Panc1 (cell line): ENCODE results near the gene TJP1.

Source experiments
- POLR2AphosphoS5 ChIP-seq: IDR thresholded peaks from 2 replicates; pipeline ENCODE4 v1.6.1; 2012; ENCODE audit warnings: mild to moderate bottlenecking, low read depth, low read length, moderate library complexity
- SIN3A ChIP-seq: IDR thresholded peaks from 2 replicates; pipeline ENCODE4 v1.6.1; 2012; ENCODE audit warnings: low read depth, mild to moderate bottlenecking, low read length, moderate library complexity, borderline replicate concordance; ENCODE audit not compliant: insufficient read depth
- TCF7L2 ChIP-seq: IDR thresholded peaks from 2 replicates; pipeline ENCODE4 v1.6.1; 2011; ENCODE audit warnings: mild to moderate bottlenecking, low read depth, low read length, inconsistent platforms
- TF ChIP-seq, protein P1 (sequence below): fragments of 450-650 bp; IDR thresholded peaks from 2 replicates; pipeline ENCODE4 v1.5.1; 2017; ENCODE audit warnings: mild to moderate bottlenecking
- TF ChIP-seq, protein P2 (sequence below), 2 experiments: IDR thresholded peaks; 2 replicates each; pipeline ENCODE4 v1.6.1; 2011 to 2012; ENCODE audit warnings: low read depth in 2 of 2, control low read depth in 1 of 2, low read length in 1 of 2, mild to moderate bottlenecking in 1 of 2, moderate library complexity in 1 of 2; ENCODE audit not compliant: insufficient read depth in 1 of 2

DNA sequence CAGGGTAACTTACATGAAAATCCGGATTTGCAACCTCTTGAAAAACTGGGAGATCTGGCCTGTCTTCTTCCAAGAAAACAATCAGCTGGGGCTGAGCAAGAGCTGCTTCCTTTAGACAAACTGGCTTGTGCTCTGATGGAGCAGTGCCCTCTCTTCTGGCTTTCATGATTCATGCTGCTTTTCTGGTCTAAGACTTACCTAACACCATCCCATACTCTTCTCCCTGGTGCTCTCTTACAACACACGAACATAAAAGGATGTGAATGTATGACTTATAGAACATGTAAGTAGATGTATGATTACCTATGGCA lies 9.9 kb downstream of the TJP1 start:
- TF ChIP-seq, protein P1, sequence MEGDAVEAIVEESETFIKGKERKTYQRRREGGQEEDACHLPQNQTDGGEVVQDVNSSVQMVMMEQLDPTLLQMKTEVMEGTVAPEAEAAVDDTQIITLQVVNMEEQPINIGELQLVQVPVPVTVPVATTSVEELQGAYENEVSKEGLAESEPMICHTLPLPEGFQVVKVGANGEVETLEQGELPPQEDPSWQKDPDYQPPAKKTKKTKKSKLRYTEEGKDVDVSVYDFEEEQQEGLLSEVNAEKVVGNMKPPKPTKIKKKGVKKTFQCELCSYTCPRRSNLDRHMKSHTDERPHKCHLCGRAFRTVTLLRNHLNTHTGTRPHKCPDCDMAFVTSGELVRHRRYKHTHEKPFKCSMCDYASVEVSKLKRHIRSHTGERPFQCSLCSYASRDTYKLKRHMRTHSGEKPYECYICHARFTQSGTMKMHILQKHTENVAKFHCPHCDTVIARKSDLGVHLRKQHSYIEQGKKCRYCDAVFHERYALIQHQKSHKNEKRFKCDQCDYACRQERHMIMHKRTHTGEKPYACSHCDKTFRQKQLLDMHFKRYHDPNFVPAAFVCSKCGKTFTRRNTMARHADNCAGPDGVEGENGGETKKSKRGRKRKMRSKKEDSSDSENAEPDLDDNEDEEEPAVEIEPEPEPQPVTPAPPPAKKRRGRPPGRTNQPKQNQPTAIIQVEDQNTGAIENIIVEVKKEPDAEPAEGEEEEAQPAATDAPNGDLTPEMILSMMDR, result no peak
- TF ChIP-seq TCF7L2, result no peak
- TF ChIP-seq, protein P2, sequence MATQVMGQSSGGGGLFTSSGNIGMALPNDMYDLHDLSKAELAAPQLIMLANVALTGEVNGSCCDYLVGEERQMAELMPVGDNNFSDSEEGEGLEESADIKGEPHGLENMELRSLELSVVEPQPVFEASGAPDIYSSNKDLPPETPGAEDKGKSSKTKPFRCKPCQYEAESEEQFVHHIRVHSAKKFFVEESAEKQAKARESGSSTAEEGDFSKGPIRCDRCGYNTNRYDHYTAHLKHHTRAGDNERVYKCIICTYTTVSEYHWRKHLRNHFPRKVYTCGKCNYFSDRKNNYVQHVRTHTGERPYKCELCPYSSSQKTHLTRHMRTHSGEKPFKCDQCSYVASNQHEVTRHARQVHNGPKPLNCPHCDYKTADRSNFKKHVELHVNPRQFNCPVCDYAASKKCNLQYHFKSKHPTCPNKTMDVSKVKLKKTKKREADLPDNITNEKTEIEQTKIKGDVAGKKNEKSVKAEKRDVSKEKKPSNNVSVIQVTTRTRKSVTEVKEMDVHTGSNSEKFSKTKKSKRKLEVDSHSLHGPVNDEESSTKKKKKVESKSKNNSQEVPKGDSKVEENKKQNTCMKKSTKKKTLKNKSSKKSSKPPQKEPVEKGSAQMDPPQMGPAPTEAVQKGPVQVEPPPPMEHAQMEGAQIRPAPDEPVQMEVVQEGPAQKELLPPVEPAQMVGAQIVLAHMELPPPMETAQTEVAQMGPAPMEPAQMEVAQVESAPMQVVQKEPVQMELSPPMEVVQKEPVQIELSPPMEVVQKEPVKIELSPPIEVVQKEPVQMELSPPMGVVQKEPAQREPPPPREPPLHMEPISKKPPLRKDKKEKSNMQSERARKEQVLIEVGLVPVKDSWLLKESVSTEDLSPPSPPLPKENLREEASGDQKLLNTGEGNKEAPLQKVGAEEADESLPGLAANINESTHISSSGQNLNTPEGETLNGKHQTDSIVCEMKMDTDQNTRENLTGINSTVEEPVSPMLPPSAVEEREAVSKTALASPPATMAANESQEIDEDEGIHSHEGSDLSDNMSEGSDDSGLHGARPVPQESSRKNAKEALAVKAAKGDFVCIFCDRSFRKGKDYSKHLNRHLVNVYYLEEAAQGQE (IDR thresholded peaks at IDR 0.05; ENCODE audit: insufficient read depth in 1 of 2, low read depth in 2 of 2, low read length in 1 of 2), result no peak
- TF ChIP-seq POLR2AphosphoS5, result no peak
- TF ChIP-seq SIN3A, result no peak
